ENCODE data around the gene MYH9. TPM values are rescaled to one million over a fixed set of nuclear protein-coding genes. Genes with fewer than 3 reads are reported as not detected.
A peak's percentile ranks its signal among the peaks of the same experiment; 100 is the strongest.

The MYH9 gene
- total and polyA plus RNA-seq, 2 experiments from 2014 or later: 58.4 to 233 TPM

GRCh38 chr22:36385491-36386350 is 2.0 kb downstream of the MYH9 start:
- H3K27ac ChIP-seq (ENCODE audit: low read depth): peak overlapping the region; percentile 91
- TF ChIP-seq STAT1 (IDR thresholded peaks at IDR 0.05; ENCODE audit: unreplicated experiment) (no peak), NANOG (IDR thresholded peaks at IDR 0.05; ENCODE audit: borderline replicate concordance) (no peak), POLR2AphosphoS5 (IDR thresholded peaks at IDR 0.05; ENCODE audit: low read depth) (no peak), EZH2phosphoT487 (IDR thresholded peaks at IDR 0.05; ENCODE audit: unreplicated experiment) (no peak), EZH2 (IDR thresholded peaks at IDR 0.05; ENCODE audit: low read depth, unreplicated experiment) (no peak), JUNB (IDR thresholded peaks at IDR 0.05; ENCODE audit: unreplicated experiment) (no peak), ZNF114 (CRISPR knock-in tag; IDR thresholded peaks at IDR 0.05) (no peak), CREB1 (CRISPR knock-in tag; IDR thresholded peaks at IDR 0.05; ENCODE audit: low read depth) (no peak), ETS1 (IDR thresholded peaks at IDR 0.05) (no peak), CTCF (conservative IDR thresholded peaks at IDR 0.05; ENCODE audit: low read depth in 2 of 2) (no peak), REST (IDR thresholded peaks at IDR 0.05; ENCODE audit: unreplicated experiment) (no peak), ZNF462 (CRISPR knock-in tag; IDR thresholded peaks at IDR 0.05) (no peak), ZNF331 (CRISPR knock-in tag; IDR thresholded peaks at IDR 0.05; ENCODE audit: low read depth) (no peak)
- Mint-ChIP-seq H3K4me1 (peaks cover 33% of the 10 kb centered on the region), H3K9me3 (peaks cover 3% of the 10 kb centered on the region), H3K4me3 (peak overlapping the region; percentile 88), H3K27me3 (ENCODE audit: insufficient read depth, low read depth, poor library complexity) (peaks cover 9% of the 10 kb centered on the region), H3K36me3 (ENCODE audit: low read depth) (peaks cover 22% of the 10 kb centered on the region), H3K27ac (peak overlapping the region; percentile 95)
- peak; percentile 81 for DNase-seq (ENCODE audit: low spot score)
- peak; percentile 10 for ATAC-seq
- H3K4me3 ChIP-seq: peak overlapping the region; percentile 97
- H3K9me2 ChIP-seq (ENCODE audit: insufficient read depth): no peaks in the 10 kb centered on the region
- peak overlapping the region; percentile 78 for H3K4me2 ChIP-seq
- H3K4me1 ChIP-seq (ENCODE audit: insufficient read depth): peaks cover 33% of the 10 kb centered on the region
- no peaks in the 10 kb centered on the region; the same call in 1 of the 2 replicates for H3K36me3 ChIP-seq (ENCODE audit: insufficient read depth)
- H3K27me3 ChIP-seq (ENCODE audit: insufficient read depth): no peaks in the 10 kb centered on the region
- H4K20me1 ChIP-seq (replicated peaks; ENCODE audit: insufficient read depth): peaks cover 32% of the 10 kb centered on the region
- no peak overlapping the region for H2AFZ ChIP-seq
- H3F3A ChIP-seq (replicated peaks; ENCODE audit: low read depth): 0 out of 2 replicates have a peak, but pooled peaks cover 12% of the 10 kb centered on the region
- H3K79me2 ChIP-seq (replicated peaks; ENCODE audit: insufficient read depth): peaks cover 69% of the 10 kb centered on the region
